ENCODE results near the gene SIL1. TPM values are rescaled to one million over a fixed set of nuclear protein-coding genes. Genes with fewer than 3 reads are reported as not detected.

SIL1 gene
- total and polyA plus RNA-seq, 2 of the 4 experiments (the other 2 are of a cell fraction): 56.1 to 66.0 TPM

DNA sequence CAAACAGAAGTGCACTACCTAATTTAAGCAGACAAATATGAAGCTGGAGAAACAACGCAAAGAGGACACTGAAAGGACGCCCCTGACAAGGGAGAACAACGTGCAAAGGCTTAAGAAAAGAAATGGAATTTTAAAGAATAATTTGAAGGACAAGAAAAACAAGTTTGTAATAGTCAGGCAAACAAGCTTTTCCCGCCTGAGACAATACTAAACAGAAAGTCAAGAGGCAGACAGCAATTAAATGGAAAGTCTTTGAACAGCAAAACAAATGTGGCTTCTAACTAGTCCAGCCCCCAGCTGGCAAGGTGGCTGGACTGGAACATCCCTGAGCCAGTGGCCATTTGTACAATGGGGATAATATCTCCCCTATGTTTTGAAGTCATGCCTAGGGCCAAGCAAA lies 63.3 kb downstream of the SIL1 start:
- ATAC-seq (ENCODE audit: low read depth) (no peak), DNase-seq (no peak)
- Histone ChIP-seq H3K9me3 (ENCODE audit: control insufficient read depth, insufficient read depth, low read length) (no peaks in the 10 kb centered on the region), H2AK9ac (replicated peaks; ENCODE audit: low read depth, low read length, poor library complexity) (no peak overlapping the region), H2BK5ac (ENCODE audit: low read depth, low read length, poor library complexity, severe bottlenecking) (no peak overlapping the region), H3K4ac (ENCODE audit: low read depth, low read length) (no peak overlapping the region), H3K18ac (ENCODE audit: low read depth, low read length) (no peak overlapping the region), H3K36me3 (ENCODE audit: control insufficient read depth, insufficient read depth, low read length) (no peaks in the 10 kb centered on the region), H3K4me2 (ENCODE audit: low read depth, low read length) (no peak overlapping the region), H3K14ac (replicated peaks; ENCODE audit: low read depth, low read length) (no peak overlapping the region), H2AK5ac (ENCODE audit: low read depth, low read length) (no peak overlapping the region), H3K4me3 (ENCODE audit: insufficient read depth, low read depth, low read length) (no peak overlapping the region), H4K20me1 (ENCODE audit: insufficient read depth, low read length) (peaks cover 24% of the 10 kb centered on the region), H3K9me1 (ENCODE audit: insufficient read depth, low read length) (peaks cover 13% of the 10 kb centered on the region), H2BK120ac (ENCODE audit: low read depth, low read length) (no peak overlapping the region), H3K27me3 (ENCODE audit: control insufficient read depth, insufficient read depth, low read length) (no peaks in the 10 kb centered on the region), H2BK15ac (ENCODE audit: low read depth, low read length) (no peak overlapping the region; the same call in 2 of the 3 replicates), H2AFZ (replicated peaks; ENCODE audit: low read length, poor library complexity) (no peak overlapping the region), H4K91ac (ENCODE audit: insufficient read depth, low read depth, low read length) (no peak overlapping the region), H4K8ac (ENCODE audit: low read depth in 2 of 2, low read length in 2 of 2) (no peak overlapping the region), H3K56ac (ENCODE audit: extremely low read depth, insufficient read depth, low read length) (no peak overlapping the region), H3K27ac (ENCODE audit: insufficient read depth, low read length) (no peak overlapping the region), H2BK20ac (ENCODE audit: low read depth, low read length) (no peak overlapping the region), H3K4me1 (ENCODE audit: control insufficient read depth, insufficient read depth, low read length) (peaks cover 20% of the 10 kb centered on the region), H4K5ac (ENCODE audit: low read depth, low read length) (no peak overlapping the region), H3K23ac (ENCODE audit: low read depth, low read length) (no peak overlapping the region), H3K79me1 (ENCODE audit: low read depth in 1 of 2, low read length in 2 of 2) (peaks cover 2 to 44% of the 10 kb centered on the region in 2 experiments; a peak in 3 of 4 replicates), H3K9ac (ENCODE audit: low read depth, low read length) (no peak overlapping the region)
- POLR2A ChIA-PET (ENCODE audit: unreplicated experiment): no interaction called here
- in situ Hi-C loops (cut with MboI; ENCODE audit: low sequenced_read_pairs) (no loop called here), dilution Hi-C loops (cut with HindIII; ENCODE audit: low sequenced_read_pairs, unreplicated experiment) (no loop called here), intact Hi-C loops (cut with micrococcal nuclease) (no loop called here)
- CTCF ChIA-PET: no interaction called here
- TF ChIP-seq POLR2A (IDR thresholded peaks at IDR 0.05; ENCODE audit: low read depth, low read length) (no peak), SMC3 (IDR thresholded peaks at IDR 0.05; ENCODE audit: low read depth, low read length) (no peak), FOS (IDR thresholded peaks at IDR 0.05; ENCODE audit: low read depth, low read length) (no peak), RCOR1 (IDR thresholded peaks at IDR 0.05; ENCODE audit: insufficient replicate concordance, low read length) (no peak), CHD1 (IDR thresholded peaks at IDR 0.05; ENCODE audit: low read depth, low read length) (no peak), MXI1 (IDR thresholded peaks at IDR 0.05; ENCODE audit: borderline replicate concordance, low read depth, low read length) (no peak), NFE2L2 (IDR thresholded peaks at IDR 0.05; ENCODE audit: low read depth, low read length) (no peak), MAZ (IDR thresholded peaks at IDR 0.05; ENCODE audit: borderline replicate concordance, low read depth, low read length) (no peak), RAD21 (IDR thresholded peaks at IDR 0.05; ENCODE audit: low read length) (no peak), CEBPB (IDR thresholded peaks at IDR 0.05; ENCODE audit: low read depth, low read length) (no peak), ELK1 (IDR thresholded peaks at IDR 0.05; ENCODE audit: borderline replicate concordance, low read depth, low read length) (no peak), MAFK (IDR thresholded peaks at IDR 0.05; ENCODE audit: low read depth, low read length) (no peak), RFX5 (IDR thresholded peaks at IDR 0.05; ENCODE audit: low read depth, low read length) (no peak), BHLHE40 (IDR thresholded peaks at IDR 0.05; ENCODE audit: low read depth, low read length) (no peak)
- TF ChIP-seq, protein P1, sequence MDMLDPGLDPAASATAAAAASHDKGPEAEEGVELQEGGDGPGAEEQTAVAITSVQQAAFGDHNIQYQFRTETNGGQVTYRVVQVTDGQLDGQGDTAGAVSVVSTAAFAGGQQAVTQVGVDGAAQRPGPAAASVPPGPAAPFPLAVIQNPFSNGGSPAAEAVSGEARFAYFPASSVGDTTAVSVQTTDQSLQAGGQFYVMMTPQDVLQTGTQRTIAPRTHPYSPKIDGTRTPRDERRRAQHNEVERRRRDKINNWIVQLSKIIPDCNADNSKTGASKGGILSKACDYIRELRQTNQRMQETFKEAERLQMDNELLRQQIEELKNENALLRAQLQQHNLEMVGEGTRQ (IDR thresholded peaks at IDR 0.05; ENCODE audit: low read depth, low read length): no peak
- TF ChIP-seq, protein P2, sequence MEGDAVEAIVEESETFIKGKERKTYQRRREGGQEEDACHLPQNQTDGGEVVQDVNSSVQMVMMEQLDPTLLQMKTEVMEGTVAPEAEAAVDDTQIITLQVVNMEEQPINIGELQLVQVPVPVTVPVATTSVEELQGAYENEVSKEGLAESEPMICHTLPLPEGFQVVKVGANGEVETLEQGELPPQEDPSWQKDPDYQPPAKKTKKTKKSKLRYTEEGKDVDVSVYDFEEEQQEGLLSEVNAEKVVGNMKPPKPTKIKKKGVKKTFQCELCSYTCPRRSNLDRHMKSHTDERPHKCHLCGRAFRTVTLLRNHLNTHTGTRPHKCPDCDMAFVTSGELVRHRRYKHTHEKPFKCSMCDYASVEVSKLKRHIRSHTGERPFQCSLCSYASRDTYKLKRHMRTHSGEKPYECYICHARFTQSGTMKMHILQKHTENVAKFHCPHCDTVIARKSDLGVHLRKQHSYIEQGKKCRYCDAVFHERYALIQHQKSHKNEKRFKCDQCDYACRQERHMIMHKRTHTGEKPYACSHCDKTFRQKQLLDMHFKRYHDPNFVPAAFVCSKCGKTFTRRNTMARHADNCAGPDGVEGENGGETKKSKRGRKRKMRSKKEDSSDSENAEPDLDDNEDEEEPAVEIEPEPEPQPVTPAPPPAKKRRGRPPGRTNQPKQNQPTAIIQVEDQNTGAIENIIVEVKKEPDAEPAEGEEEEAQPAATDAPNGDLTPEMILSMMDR (conservative IDR thresholded peaks at IDR 0.05; ENCODE audit: low read depth, low read length): no peak
- BruUV-seq (replicated peaks): no TSS peak
- WGBS, 2 experiments (ENCODE audit: extremely low coverage in 2 of 2, insufficient read length in 1 of 2): 83% methylated on average over 1 of the region's 4 CpGs; no CpG with 5 or more reads in 1 of the 2 experiments
